GM19238 (cell line): ENCODE data around the gene TRABD2A.
"Not testable (repeated sequence)": the region's sequence is repeated elsewhere in the genome, so short reads cannot be mapped to it uniquely, and the experiment has no call there.

Experiments
- DNase-seq: peaks from one replicate; pipeline ENCODE4 v3.0.0; 2011; ENCODE audit warnings: low spot score; ENCODE audit not compliant: insufficient read length

Gene TRABD2A

GRCh38 chr2:84881581-84882413 is 913 bp upstream of the TRABD2A start:
- peak; percentile 70 for DNase-seq

- DNase-seq: no peak
Observed at GRCh38 chr2:84880395-84880644, 564 bp downstream of the TRABD2A start.

- DNase-seq: no peak
Observed at GRCh38 chr2:84879584-84880394, 1.1 kb downstream of the TRABD2A start.

GRCh38 chr2:84878896-84879583 is 1.8 kb downstream of the TRABD2A start:
- no peak for DNase-seq

GRCh38 chr2:84878459-84878858 is 2.4 kb downstream of the TRABD2A start:
- DNase-seq: no peak

GRCh38 chr2:84876369-84876768 is 4.5 kb downstream of the TRABD2A start:
- DNase-seq: no peak

- DNase-seq: not testable (repeated sequence)
Observed at GRCh38 chr2:84875619-84876018, 5.3 kb downstream of the TRABD2A start.

GRCh38 chr2:84875213-84875560 is 5.7 kb downstream of the TRABD2A start:
- DNase-seq: no peak

- no peak for DNase-seq
Observed at GRCh38 chr2:84874381-84875212, 6.3 kb downstream of the TRABD2A start.

GRCh38 chr2:84873350-84873749 is 7.5 kb downstream of the TRABD2A start:
- no peak for DNase-seq

GRCh38 chr2:84872691-84873090 is 8.2 kb downstream of the TRABD2A start:
- not testable (repeated sequence) for DNase-seq

GRCh38 chr2:84870306-84870705 is 10.6 kb downstream of the TRABD2A start:
- DNase-seq: no peak

GRCh38 chr2:84868327-84868726 is 12.6 kb downstream of the TRABD2A start:
- DNase-seq: not testable (repeated sequence)

- no peak for DNase-seq
Observed at GRCh38 chr2:84866122-84866521, 14.8 kb downstream of the TRABD2A start.

- peak; percentile 17 for DNase-seq
Observed at GRCh38 chr2:84865181-84865783, 15.6 kb downstream of the TRABD2A start.

- DNase-seq: no peak
Observed at GRCh38 chr2:84862006-84862405, 18.9 kb downstream of the TRABD2A start.

GRCh38 chr2:84861539-84861938 is 19.3 kb downstream of the TRABD2A start:
- DNase-seq: no peak

GRCh38 chr2:84858937-84859336 is 21.9 kb downstream of the TRABD2A start:
- no peak for DNase-seq

- DNase-seq: no peak
Observed at GRCh38 chr2:84858123-84858522, 22.8 kb downstream of the TRABD2A start.

GRCh38 chr2:84857566-84857965 is 23.3 kb downstream of the TRABD2A start:
- DNase-seq: no peak

GRCh38 chr2:84856787-84857186 is 24.1 kb downstream of the TRABD2A start:
- DNase-seq: no peak
